HG03469 (cell line): ENCODE measurements around the gene ACTRT2.

Source experiments
- ATAC-seq: cut with Tn5 transposase; IDR thresholded peaks from one replicate; pipeline ENCODE4 v1.9.1; 2021; ENCODE audit warnings: mild to moderate bottlenecking, moderate library complexity, moderate number of reproducible peaks; ENCODE audit not compliant: unreplicated experiment

The ACTRT2 gene

DNA sequence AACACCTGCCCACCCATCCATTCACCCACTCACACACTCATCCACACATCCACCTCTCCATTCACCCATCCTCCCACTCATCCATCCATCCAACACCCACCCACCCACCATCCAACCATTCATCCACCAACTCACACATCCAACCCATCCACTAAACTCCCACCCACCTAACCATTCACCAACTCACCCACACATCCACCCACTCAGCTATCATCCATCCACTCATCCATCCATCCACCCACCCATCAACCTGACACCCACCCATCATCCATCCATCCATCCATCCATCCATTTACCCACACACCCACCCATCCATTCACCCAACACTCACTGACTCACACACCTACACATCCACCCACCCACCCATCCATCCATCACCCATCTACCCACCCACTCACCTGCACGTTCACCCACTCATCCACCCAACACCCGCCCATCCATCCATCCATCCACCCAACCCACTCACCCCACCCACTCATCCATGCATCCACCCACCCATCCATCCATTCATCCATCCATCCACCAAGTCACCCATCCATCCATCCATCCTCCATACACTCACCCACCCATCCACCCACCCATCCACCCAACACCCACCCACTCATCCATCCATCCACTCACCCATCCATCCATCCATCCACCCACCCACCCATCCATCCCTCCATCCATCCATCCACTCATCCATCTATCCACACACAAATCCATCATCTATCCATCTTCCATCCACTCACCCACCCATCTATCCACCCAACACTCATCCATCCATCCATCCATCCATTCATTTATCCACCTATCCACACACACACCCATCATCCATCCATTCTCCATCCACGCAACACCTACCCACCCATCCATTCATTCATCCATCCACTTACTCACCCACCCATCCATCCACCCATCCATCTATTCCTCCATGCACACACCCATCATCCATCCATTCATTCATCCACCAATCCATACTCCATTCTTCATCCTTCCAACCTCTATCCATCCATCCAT, 30.3 kb downstream of the ACTRT2 start:
- ATAC-seq: no peak

DNA sequence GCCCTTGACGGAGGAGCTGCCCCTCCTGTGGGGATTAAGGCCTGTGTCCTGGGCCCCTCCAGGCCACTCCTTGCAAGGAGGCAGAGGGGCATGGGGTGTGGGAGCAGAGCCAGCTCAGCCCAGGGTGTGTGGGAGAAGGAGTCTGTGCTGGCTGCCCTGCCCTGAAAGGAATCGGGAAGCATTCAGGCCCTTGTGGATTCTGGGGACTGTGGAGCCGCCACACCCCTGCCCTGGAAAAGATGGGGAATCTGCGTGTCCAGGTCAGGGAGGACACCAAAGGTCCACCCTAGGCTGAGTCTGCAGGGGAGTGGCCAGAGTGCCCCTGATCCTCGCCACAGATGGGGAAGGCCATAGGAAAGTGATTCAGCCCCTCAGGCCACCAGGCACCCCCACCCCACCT, 31.2 kb downstream of the ACTRT2 start:
- ATAC-seq: no peak

DNA sequence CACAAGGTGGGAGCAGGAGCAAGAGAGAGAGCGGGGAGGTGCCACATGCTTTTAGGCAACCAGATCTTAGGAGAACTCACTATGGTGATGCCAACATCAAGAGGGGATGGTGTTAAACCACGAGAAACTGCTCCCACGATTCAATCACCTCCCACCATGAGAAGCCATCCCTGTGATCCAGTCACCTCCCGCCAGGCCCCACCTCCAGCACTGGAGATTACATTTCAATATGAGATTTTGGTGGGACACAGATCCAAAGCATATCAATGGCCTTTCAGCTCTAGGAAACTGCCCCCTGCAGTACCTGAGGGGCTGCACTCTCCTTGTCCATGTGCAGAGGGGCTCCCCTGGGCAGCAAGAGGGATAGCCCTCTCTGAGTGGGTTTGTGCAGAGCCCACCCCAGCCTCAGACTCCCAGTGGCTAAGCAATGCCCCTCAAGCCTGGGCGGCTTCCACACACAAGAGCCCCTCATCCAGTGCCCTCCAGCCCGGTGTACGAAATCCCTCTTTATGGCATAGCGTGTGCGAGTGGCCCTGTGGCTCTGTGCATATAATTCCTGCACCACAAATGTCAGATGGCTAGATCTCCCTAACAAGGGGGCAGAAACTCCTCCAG, 32.2 kb downstream of the ACTRT2 start:
- no peak for ATAC-seq

DNA sequence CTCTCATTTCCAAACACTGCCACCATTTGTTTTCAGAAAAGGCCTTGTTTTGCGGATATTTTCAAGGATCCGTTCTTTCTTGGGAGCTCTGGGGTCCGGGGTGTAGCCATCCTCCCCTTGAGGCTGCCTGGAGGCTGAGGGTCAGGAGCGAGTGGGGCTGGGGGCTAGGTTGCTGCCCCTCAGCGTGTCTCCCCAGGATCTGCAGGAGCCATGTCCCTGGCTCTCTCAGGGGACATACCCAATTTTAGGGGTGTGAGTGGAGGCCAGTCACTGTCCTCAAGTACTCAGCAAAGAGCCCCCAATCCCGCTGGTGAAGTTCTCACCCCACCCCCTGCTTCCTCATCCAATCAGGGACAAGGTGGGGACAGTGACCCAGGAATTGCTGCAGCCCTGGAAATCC, 32.7 kb downstream of the ACTRT2 start:
- no peak for ATAC-seq

DNA sequence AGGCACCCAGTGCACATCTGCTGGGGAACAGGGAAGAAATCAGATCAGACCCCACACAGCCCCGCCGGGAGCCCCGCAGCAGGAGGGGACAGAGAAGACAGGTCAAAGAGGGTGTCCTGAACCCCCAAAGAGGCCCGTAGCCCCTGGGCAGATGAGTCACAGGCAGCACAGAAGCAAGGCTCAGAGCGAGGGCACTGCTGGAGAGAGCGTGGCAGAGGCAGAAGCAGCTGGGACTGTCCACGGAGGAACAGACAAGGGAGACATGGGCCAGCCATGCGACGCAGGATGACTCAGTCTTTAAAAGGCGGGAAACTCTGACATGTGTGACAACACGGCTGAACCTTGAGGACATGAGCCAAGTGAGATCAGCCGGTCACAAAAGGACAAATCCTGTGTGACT, 33.2 kb downstream of the ACTRT2 start:
- no peak for ATAC-seq

DNA sequence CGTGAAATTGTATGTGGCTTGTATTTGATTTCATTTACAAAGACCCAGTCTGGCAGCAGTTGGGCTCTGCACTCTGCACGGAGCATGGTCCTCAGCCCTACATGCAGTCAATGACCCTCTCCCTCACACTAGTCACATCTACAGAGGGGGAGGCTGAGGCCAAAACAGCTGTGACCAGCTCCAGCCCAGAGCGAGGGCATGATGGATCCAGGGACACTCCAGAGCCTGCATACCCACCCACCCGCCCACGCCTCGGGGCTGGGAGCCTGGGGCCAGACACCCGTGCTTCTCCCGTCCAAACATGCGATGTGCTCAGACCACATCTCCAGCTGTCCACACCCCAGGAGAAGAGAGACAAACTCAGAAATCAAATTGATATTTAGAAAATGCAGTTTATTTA, 33.8 kb downstream of the ACTRT2 start:
- ATAC-seq: no peak

DNA sequence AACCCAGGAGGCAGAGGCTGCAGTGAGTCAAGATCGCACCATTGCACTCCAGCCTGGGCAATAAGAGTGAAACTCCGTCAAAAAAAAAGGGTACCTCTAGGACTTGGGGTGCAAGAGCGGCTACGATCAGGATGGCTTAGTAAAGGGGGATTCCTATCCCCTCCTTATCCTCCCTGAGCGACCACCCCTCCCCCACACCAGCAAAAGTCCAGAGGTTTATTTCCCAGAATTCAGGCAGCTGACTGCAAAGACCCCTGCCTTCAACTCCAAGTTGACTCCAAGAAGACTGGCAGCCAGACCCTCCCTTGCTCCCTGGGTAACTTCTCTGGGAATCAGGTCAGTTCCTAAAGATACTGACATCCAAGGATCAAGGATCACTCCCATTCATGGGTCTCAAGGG, 35.4 kb downstream of the ACTRT2 start:
- ATAC-seq: no peak

DNA sequence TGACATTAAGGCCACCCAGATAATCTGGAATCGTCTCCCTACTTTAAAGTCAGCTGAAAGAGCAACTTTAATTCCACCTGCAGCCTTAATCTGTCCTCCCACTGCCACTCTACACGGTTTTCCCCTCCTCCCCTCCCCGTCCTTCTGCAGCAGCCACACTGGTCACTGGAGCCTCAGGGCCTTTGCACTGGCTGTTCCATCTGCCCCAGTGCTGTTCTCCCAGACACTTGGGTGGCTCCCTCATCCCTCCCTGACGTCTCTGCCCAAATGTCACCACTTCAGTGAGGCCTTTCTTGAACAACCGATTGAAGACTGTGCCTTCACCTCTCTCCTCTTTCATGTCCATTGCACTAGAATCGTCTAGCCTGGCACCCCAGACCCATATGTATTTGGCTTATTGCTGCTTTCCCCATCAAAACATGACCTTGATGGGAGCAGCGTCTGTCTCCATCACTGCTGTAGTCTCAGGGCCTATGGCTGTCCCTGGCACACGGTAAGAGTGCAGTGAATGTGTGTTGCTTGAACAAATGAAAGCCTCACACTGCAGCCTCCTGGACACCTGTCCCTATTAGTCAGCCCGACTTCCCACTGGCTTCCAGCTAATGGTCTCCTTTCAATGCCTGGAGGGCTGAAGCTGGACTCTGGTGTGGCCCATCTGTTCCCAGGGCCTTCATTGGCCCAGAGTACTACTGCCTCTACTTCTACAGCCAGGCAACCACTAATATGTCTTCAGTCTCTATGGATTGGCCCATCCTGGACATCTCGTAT, 37.2 kb downstream of the ACTRT2 start:
- no peak for ATAC-seq

DNA sequence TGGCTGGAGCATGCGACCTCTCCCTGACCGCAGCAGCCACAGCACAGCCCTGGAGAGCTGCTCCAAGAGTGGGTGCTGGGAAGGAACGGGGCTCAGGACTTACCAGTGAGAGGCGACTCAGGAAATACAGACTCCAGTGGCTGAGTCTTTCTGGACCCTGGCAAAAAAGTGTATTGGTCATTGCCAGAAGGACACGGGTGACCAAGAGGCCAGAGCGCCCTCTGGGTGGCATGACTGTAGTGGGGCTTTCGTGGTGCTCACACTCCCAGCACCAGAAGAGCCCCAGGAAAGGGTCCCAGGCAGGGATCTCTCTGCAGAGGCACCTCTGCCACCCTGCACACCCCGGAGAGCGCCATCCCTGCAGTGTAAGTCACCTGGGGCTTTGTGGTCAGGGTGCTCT, 38.9 kb downstream of the ACTRT2 start:
- ATAC-seq: no peak

DNA sequence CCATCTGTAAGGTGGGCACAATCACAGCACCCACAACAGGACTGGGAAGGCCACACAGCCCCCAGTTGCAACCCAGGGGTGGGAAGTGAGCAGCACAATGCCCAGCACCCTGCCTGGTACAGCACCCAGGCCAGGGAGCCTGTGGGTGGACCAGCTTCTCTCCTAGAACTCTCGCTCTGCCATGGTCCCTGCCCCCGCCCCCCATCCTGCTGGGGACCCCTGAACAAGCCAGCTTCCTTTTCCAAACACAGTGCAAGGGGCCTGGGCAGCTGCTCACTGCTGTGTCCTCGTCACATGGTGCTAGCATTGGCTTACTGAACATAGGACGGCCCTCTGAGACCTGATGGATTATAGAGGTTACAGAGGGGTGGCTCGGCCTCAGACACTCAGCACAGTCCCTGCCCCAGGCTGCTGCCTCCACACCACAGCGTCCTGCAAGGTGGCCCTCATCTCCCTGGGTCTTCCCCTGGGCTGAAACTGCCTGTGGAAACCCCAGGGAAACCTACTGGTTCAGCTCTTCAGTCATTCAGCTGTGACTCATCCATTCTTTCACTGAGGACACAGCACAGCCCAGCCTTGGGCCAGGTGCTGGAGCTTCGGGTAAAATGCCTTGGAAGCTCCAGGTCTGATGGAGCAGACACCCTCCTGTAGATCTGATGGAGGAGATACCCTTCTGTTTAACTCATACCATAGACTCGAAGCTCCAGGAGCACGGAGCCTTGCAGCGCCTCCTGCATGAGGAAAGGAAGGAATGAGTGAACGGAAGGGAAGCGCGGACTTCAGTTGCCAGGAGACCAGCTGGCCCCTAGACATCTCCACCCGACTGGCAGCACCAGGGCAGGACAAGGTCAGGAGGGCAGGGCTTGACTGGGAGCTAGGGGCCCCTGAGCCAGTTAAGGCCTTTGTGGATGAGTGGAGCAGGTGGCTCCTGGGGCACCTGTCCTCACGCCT, 39.6 kb downstream of the ACTRT2 start:
- no peak for ATAC-seq

DNA sequence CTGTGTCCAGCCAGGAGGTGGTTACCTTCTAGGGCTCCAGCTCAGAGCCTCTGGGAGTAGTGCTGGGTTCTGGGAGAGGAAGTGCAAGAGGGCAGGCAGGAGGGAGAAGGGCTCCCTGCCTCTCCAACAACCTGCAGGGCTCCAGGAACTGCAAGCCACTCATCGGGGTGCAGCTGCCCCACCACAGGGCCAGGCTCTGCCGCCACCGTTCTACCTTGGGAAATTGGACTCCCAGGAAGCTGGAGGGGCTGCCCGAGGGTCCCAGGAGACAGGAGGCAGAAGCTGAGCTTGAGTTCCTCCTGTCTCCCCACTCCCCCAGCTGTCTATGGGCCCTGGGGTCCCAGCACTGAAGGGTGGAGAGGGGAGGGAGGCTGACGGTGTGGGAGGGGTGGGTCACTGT, 40.3 kb downstream of the ACTRT2 start:
- no peak for ATAC-seq

DNA sequence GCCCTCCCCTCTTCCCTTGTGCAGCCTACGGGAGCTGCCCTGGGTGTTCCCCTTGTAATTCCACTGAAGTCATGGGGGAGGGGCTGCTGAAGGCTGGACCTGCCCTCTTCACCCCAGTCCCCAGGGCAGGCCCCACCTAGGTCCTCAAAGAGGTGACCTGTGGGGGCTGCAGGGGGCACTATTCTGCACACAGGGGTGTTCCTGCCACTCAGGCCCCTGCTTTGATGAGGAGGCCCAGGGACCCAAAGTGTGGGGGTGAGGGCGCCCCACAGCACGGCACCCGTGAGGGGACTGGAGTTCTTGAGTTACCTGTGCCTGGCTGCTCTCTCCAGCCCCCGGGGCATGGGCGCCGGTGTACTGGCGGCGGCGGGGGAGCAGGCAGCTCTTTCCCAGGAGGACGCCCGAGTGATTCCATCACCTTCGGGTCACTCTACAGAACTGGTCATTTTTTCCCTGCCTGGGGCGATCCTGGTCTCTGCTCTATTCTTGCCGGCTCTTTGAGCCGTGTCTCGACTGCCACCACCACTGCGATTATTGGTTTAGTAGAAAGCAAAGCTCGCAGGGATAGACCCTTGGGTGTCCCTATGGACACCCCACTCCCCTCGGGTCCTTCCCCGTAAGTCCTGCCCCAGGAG, 40.8 kb downstream of the ACTRT2 start:
- no peak for ATAC-seq

DNA sequence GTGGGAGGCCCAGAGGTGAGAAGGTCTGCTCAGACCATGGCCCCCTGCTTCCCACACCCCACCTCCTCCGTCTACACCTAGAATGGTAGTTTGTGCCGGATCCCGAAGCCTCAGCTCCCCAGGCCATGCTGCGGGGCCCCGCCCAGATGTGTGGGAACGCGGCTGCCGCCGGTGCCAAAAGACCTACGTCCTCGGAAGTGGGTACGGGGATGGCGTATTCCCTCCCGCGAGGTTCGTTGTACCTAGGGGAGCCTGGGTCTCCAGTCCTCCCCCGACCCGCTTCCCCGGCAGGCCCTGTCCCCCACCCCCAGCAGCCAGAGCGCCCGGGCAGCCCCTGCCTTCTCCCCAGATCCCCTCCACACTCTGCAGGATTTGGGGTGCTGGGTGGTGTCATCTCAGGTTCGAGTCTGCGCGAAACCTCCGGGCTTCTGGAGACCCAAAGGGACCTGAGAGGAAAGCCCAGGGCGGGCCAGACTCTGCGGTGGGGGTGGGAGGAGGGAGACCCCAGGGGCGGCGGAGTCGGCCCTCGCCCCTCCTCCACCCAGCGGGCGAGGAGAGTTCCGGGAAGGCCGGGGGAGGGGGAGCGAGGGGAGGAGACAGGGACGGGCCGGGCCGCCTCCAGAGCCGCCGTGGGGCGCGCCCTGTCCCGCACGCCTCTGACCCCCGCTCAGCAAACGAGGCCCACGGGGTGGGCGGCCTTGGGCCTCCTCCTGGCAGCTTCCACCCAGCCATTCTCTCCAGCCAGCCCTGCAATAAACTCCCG, 41.5 kb downstream of the ACTRT2 start:
- ATAC-seq: no peak

DNA sequence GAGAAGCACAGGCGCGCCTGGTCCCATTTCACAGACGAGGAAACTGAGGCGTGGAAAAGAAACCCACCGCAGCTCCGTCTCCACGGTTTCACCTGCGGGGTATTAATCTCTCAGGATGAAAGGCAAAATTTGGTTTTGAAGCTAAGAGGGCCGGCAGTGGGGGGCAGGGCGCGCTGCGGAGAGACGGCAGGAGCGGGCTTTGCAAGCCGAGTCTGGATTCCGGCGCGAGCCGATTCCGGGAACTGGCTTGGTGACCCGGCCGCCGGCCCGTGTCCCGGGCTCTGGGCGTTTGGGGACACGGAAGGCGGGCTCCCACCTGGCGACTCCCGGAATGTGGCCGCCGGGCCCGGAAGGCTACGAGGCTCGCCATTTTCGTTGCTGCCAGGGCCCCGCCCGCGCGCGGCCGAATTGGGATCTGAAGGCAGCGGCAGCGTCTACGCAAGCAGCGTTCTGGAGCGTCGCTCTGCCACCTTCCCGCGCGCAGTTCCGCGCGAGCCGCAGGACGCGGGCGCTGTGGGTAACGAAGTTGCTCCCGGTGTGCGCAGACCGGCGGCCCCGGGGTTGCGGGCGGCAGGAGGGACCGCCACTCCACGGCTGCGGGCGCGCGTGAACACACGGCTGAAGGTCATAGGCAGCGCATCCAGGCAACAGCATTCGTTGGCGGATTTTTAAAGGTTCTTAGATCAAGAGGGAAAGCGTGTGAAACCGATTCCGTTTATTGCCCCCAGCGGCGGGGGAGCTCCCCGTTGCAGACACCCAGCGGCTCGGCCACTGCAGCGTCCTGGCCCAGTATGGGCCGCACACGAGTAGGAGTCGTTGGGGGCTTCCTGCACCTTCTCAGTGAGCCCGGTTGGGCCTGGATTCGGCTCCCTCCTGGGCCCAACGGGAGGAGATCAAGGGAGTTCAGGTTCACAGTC, 42.4 kb downstream of the ACTRT2 start:
- ATAC-seq: no peak

DNA sequence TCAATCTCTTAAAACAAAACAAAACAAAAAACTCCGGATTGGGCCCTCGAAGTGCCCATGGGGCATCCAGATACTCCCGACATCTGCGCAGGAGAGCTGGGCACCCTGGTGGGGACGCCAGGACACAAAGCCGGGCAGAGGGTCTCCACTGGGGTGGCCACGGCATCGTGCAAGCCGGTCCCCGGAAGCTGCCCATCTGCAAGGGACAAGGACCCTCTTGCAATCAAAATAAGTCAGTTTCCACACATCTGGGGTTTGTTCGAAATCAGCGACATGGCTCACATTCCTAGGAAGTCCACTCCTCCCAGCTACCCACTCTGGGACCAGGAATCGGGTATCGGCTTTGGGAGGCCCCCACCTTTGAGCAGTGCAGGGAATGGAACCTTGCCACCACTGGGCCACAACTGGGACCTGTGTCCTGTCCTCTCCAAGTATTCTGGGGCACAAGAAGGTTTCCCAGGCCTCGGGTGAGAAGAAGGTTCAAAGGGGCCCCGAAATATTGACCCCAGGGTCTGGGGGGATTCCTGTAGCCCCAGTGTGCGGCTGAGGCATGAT, 43.1 kb downstream of the ACTRT2 start:
- ATAC-seq: no peak

DNA sequence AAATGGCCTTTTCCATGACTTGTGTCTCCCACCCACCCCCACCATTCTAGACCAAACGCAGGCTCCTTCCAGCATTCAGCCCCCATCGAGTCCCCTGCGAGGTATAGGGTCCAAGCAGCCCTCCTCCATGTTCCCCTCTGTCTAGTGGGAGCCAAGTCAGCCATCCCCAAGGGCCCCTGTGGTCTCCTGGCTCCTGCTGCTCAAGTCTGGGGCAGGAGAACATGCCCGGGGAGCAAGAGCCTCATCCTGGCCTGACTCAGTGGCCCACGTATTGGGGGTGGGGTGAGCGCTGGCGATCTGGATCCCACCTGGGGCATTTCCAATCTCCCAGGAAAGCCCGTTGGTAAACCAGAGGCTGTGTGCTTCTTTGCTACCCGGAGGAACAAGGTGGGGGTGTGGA, 43.6 kb downstream of the ACTRT2 start:
- no peak for ATAC-seq

DNA sequence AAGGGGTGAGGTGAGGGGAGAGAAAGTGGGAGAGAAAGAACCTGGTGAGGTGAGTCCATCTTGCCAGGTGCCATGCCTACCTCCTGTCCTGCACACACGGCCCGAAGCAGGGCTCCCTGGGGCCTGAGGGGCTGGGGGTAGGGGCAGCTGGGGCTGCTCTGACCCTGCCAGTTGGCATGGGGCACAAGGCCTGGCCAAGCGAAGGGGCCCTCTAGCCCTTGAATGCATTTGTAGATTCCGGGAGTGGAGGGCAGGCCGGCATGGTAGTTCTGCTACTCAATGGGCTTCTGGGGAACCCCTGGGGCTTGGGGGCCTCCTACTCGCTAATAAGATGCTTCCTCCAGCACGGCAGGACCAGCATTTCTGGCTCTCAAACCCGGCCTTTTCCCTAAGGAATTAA, 44.1 kb downstream of the ACTRT2 start:
- ATAC-seq: no peak

DNA sequence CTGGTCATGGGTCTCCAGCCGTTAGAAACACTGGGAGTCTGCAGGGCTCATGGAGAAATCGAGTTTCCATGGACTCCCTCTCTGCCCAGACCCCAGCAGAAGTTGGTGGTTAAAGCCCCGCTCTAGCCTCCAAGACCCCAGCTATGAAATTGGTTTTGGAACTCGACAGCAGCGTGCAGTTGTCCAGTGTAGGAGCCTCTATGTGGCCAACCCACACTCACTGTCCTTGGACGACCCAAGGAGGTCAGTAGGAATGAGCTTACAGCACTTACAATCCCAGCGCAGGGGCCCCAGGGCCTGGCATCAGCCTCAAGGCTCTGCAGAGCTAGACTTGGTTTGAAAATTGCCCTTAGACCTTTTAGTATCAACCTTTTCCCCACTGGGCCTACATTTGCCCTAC, 44.5 kb downstream of the ACTRT2 start:
- no peak for ATAC-seq
